H1 (cell line): ENCODE measurements around the gene ST14. TPM values are rescaled to one million over a fixed set of nuclear protein-coding genes. Genes with fewer than 3 reads are reported as not detected.

ENCODE experiments used
- CTCF ChIA-PET: fragments of 300-600 bp; sonication (Branson Sonifier 250); formaldehyde crosslinking; loops from one replicate; lab custom pipeline; 2021; ENCODE audit not compliant: partially characterized antibody; lab: Charles Lee
- POLR2A ChIA-PET: fragments of 300-600 bp; sonication (Branson Sonifier 250); formaldehyde crosslinking; loops from one replicate; lab custom pipeline; 2021; ENCODE audit warnings: inconsistent platforms; ENCODE audit not compliant: partially characterized antibody; lab: Charles Lee
- DNase-seq, 2 experiments: peaks; one replicate each; pipeline versions ENCODE4 v3.0.0 to v3.0.0-alpha.2; 2010 to 2022; ENCODE audit warnings: low spot score in 2 of 2, low read depth in 1 of 2, mixed read lengths in 1 of 2
- FAIRE-seq: peaks from 2 replicates; lab custom pipeline; 2011; peaks lifted over from hg19 to GRCh38; lab: Jason Lieb, UNC
- H2AFZ ChIP-seq: 2 replicates; pipeline ENCODE4 v1.8.1; 2012; ENCODE audit warnings: low read length, inconsistent platforms
- H2AK5ac ChIP-seq: 2 replicates; pipeline ENCODE4 v1.6.1; 2013; ENCODE audit warnings: low read depth, low read length
- H2BK120ac ChIP-seq: replicated peaks from 2 replicates; pipeline ENCODE3; 2013; ENCODE audit warnings: low read depth, low read length, inconsistent platforms
- H2BK12ac ChIP-seq: 2 replicates; pipeline ENCODE4 v1.6.1; 2013; ENCODE audit warnings: low read depth, low read length
- H2BK15ac ChIP-seq: 2 replicates; pipeline ENCODE4 v1.6.1; 2013; ENCODE audit warnings: low read length
- H2BK20ac ChIP-seq: 2 replicates; pipeline ENCODE4 v1.6.1; 2013; ENCODE audit warnings: low read length
- H2BK5ac ChIP-seq: 2 replicates; pipeline ENCODE4 v1.6.1; 2013; ENCODE audit warnings: low read depth, low read length
- H3K14ac ChIP-seq: 2 replicates; pipeline ENCODE4 v1.6.1; 2013; ENCODE audit warnings: inconsistent platforms; ENCODE audit not compliant: insufficient read length
- H3K18ac ChIP-seq: 2 replicates; pipeline ENCODE4 v1.6.1; 2013; ENCODE audit warnings: low read length; ENCODE audit errors: extremely low read depth
- H3K23ac ChIP-seq: 2 replicates; pipeline ENCODE4 v1.6.1; 2013; ENCODE audit warnings: inconsistent platforms; ENCODE audit not compliant: insufficient read length
- H3K23me2 ChIP-seq: 2 replicates; pipeline ENCODE4 v1.6.1; 2013; ENCODE audit warnings: low read depth, low read length
- H3K27ac ChIP-seq: 2 replicates; pipeline ENCODE4 v1.6.1; 2011; ENCODE audit warnings: low read depth, low read length, inconsistent platforms
- H3K27me3 ChIP-seq, 4 experiments: replicated peaks in 1 of 4; 1 replicate in 1 of 4; 2 replicates in 3 of 4; pipeline versions ENCODE4 v1.6.1 to v1.8.1; 2011 to 2013; ENCODE audit warnings: low read length in 3 of 4, mild to moderate bottlenecking in 3 of 4, inconsistent platforms in 2 of 4, mixed read lengths in 2 of 4, moderate library complexity in 1 of 4; ENCODE audit not compliant: control insufficient read depth in 3 of 4, insufficient read depth in 3 of 4; ENCODE audit errors: extremely low read depth in 1 of 4
- H3K36me3 ChIP-seq, 4 experiments: 2 replicates each; pipeline versions ENCODE4 v1.6.1 to v1.8.1; 2011 to 2013; ENCODE audit warnings: mild to moderate bottlenecking in 4 of 4, low read length in 3 of 4, moderate library complexity in 2 of 4, control low read depth in 1 of 4, inconsistent platforms in 1 of 4; ENCODE audit not compliant: insufficient read depth in 4 of 4, control insufficient read depth in 2 of 4
- H3K4ac ChIP-seq: replicated peaks from 2 replicates; pipeline ENCODE3; 2013; ENCODE audit warnings: low read length, low read depth, mixed read lengths, inconsistent platforms; ENCODE audit not compliant: insufficient read length
- H3K4me1 ChIP-seq, 4 experiments: replicated peaks in 1 of 4; 1 replicate in 1 of 4; 2 replicates in 3 of 4; pipeline versions ENCODE4 v1.6.1 to v1.8.1; 2011 to 2013; ENCODE audit warnings: low read length in 3 of 4, inconsistent platforms in 2 of 4, mixed read lengths in 1 of 4; ENCODE audit not compliant: insufficient read depth in 4 of 4, control insufficient read depth in 3 of 4
- H3K4me2 ChIP-seq, 2 experiments: 2 replicates each; pipeline versions ENCODE4 v1.6.1 to v1.8.1; 2011 to 2013; ENCODE audit warnings: low read depth in 2 of 2, low read length in 2 of 2, control low read depth in 1 of 2, inconsistent platforms in 1 of 2, mild to moderate bottlenecking in 1 of 2; ENCODE audit not compliant: insufficient read depth in 1 of 2
- H3K4me3 ChIP-seq, 4 experiments: fragments of 200-600, 300-600 bp in 1 of 4; sonication (generic), shearing (Covaris generic), sonication (Bioruptor Twin) in 1 of 4; 2 replicates each; pipeline versions ENCODE4 v1.5.1 to v1.8.1; 2011 to 2016; ENCODE audit warnings: low read length in 4 of 4, low read depth in 3 of 4, control low read depth in 2 of 4, inconsistent platforms in 2 of 4, mild to moderate bottlenecking in 2 of 4, mixed read lengths in 1 of 4, moderate library complexity in 1 of 4; ENCODE audit not compliant: insufficient read depth in 2 of 4; ENCODE audit errors: extremely low read depth in 1 of 4
- H3K56ac ChIP-seq: replicated peaks from 2 replicates; pipeline ENCODE3; 2013; ENCODE audit warnings: low read depth, mild to moderate bottlenecking, mixed read lengths, low read length, inconsistent platforms; ENCODE audit not compliant: insufficient read length
- H3K79me1 ChIP-seq: 2 replicates; pipeline ENCODE4 v1.6.1; 2013; ENCODE audit warnings: low read depth, low read length, control low read depth
- H3K79me2 ChIP-seq, 2 experiments: 2 replicates each; pipeline versions ENCODE4 v1.6.1 to v1.8.1; 2012 to 2013; ENCODE audit warnings: low read length in 2 of 2, mild to moderate bottlenecking in 2 of 2, inconsistent platforms in 1 of 2; ENCODE audit not compliant: insufficient read depth in 2 of 2, control insufficient read depth in 1 of 2
- H3K9ac ChIP-seq, 4 experiments: replicated peaks in 1 of 4; 1 replicate in 1 of 4; 2 replicates in 3 of 4; pipeline versions ENCODE4 v1.6.1 to v1.8.1; 2011 to 2013; ENCODE audit warnings: low read depth in 3 of 4, low read length in 3 of 4, control low read depth in 2 of 4, mild to moderate bottlenecking in 2 of 4, moderate library complexity in 2 of 4, inconsistent platforms in 1 of 4; ENCODE audit errors: extremely low read depth in 1 of 4
- H3K9me3 ChIP-seq, 2 experiments: 2 replicates each; pipeline versions ENCODE4 v1.6.1 to v1.8.1; 2012 to 2013; ENCODE audit warnings: mild to moderate bottlenecking in 2 of 2, moderate library complexity in 2 of 2, control low read depth in 1 of 2, inconsistent platforms in 1 of 2, low read depth in 1 of 2, low read length in 1 of 2, mixed read lengths in 1 of 2; ENCODE audit not compliant: insufficient read depth in 2 of 2
- H4K20me1 ChIP-seq, 2 experiments: replicated peaks in 1 of 2; 2 replicates each; pipeline versions ENCODE3 to v1.8.1; 2011 to 2013; ENCODE audit warnings: inconsistent platforms in 2 of 2, low read length in 2 of 2, mild to moderate bottlenecking in 1 of 2; ENCODE audit not compliant: insufficient read depth in 2 of 2, control insufficient read depth in 1 of 2
- H4K5ac ChIP-seq: 2 replicates; pipeline ENCODE4 v1.6.1; 2013; ENCODE audit warnings: low read length, low read depth, mixed read lengths, inconsistent platforms; ENCODE audit not compliant: insufficient read length
- H4K8ac ChIP-seq: 2 replicates; pipeline ENCODE4 v1.8.0; 2013; ENCODE audit warnings: mild to moderate bottlenecking, moderate library complexity, low read length, inconsistent platforms; ENCODE audit not compliant: insufficient read depth; ENCODE audit errors: extremely low read depth
- H4K91ac ChIP-seq: replicated peaks from 2 replicates; pipeline ENCODE3; 2013; ENCODE audit warnings: low read length, mixed read lengths, inconsistent platforms; ENCODE audit not compliant: insufficient read length
- CHD1 ChIP-seq: IDR thresholded peaks from 2 replicates; pipeline ENCODE4 v1.6.1; 2012; ENCODE audit warnings: low read depth, low read length, improper control_type of control experiment
- KDM1A ChIP-seq: fragments of 200-600, 300-600 bp; sonication (generic); IDR thresholded peaks from 2 replicates; pipeline ENCODE4 v1.7.1; 2016; ENCODE audit warnings: mild to moderate bottlenecking, low read length, borderline replicate concordance
- MAFK ChIP-seq: IDR thresholded peaks from 2 replicates; pipeline ENCODE4 v1.6.1; 2012; ENCODE audit warnings: low read depth, mild to moderate bottlenecking, improper control_type of control experiment, low read length
- PHF8 ChIP-seq: fragments of 200-600 bp; sonication (generic); conservative IDR thresholded peaks from 2 replicates; pipeline ENCODE4 v1.7.1; 2012; ENCODE audit warnings: low read depth, mild to moderate bottlenecking, inconsistent platforms, low read length, moderate library complexity
- POLR2A ChIP-seq, 2 experiments: IDR thresholded peaks; 1 replicate in 1 of 2; 2 replicates in 1 of 2; pipeline ENCODE4 v1.6.1; 2011; ENCODE audit warnings: low read depth in 2 of 2, low read length in 2 of 2, mild to moderate bottlenecking in 2 of 2; ENCODE audit errors: control extremely low read depth in 1 of 2
- POLR2AphosphoS5 ChIP-seq: IDR thresholded peaks from 2 replicates; pipeline ENCODE4 v1.6.1; 2011; ENCODE audit warnings: low read depth, low read length
- RBBP5 ChIP-seq: IDR thresholded peaks from 2 replicates; pipeline ENCODE4 v1.7.1; 2012; ENCODE audit warnings: low read depth, mild to moderate bottlenecking, inconsistent platforms, low read length, moderate library complexity, borderline replicate concordance
- SP1 ChIP-seq: IDR thresholded peaks from 2 replicates; pipeline ENCODE4 v1.6.1; 2011; ENCODE audit warnings: low read depth, low read length
- TAF1 ChIP-seq: IDR thresholded peaks from 2 replicates; pipeline ENCODE4 v1.6.1; 2011; ENCODE audit warnings: mild to moderate bottlenecking, low read depth, low read length
- TBP ChIP-seq: IDR thresholded peaks from 2 replicates; pipeline ENCODE4 v1.6.1; 2011; ENCODE audit warnings: low read depth, low read length, improper control_type of control experiment
- TCF12 ChIP-seq: IDR thresholded peaks from 2 replicates; pipeline ENCODE4 v1.6.1; 2011; ENCODE audit warnings: low read depth, mild to moderate bottlenecking, low read length
- YY1 ChIP-seq: IDR thresholded peaks from 2 replicates; pipeline ENCODE4 v1.6.1; 2011; ENCODE audit warnings: low read depth, mild to moderate bottlenecking, low read length
- WGBS, 2 experiments: shearing (Covaris generic) in 1 of 2; methylation state at CpG; one replicate each; pipeline versions ENCODE4 v1.1.6 to v1.1.7; 2013 to 2015; ENCODE audit warnings: low lambda C conversion rate in 2 of 2, mixed read lengths in 2 of 2, inconsistent platforms in 1 of 2, low coverage in 1 of 2, missing lambda C conversion rate in 1 of 2; ENCODE audit not compliant: insufficient replicate concordance in 2 of 2, insufficient coverage in 1 of 2, insufficient read length in 1 of 2; ENCODE audit errors: extremely low coverage in 1 of 2, missing lambda C conversion rate in 1 of 2; 5-methylcytosine and 5-hydroxymethylcytosine counted together
- polyA plus RNA-seq, 7 experiments: library from polyadenylated mRNA; depleted of rRNA in 3 of 7; stranded (reverse) in 5 of 7; unstranded in 2 of 7; fragments of >200 nt in 5 of 7; fragments of 200-250 nt in 2 of 7; gene quantifications; 1 replicate in 5 of 7; 2 replicates in 1 of 7; 4 replicates in 1 of 7; pipeline versions ENCODE4 v1.2.1 to v1.2.3, GENCODE V29; 2011 to 2013; ENCODE audit warnings: missing spikeins in 2 of 7, mixed read lengths in 2 of 7
- total RNA-seq: library from RNA; stranded (reverse); fragmentation: NEBNext Ultra II Directional; extraction: Animal tissue kit (Norgen Biotek cat#: 25700); gene quantifications from 2 replicates; pipeline ENCODE4 v1.2.1, GENCODE V29; 2021
- TF ChIP-seq, protein P1 (sequence below): IDR thresholded peaks from 2 replicates; pipeline ENCODE4 v1.6.1; 2011; ENCODE audit warnings: low read length, improper control_type of control experiment
- TF ChIP-seq, protein P2 (sequence below): IDR thresholded peaks from 2 replicates; pipeline ENCODE4 v1.6.1; 2012; ENCODE audit warnings: inconsistent platforms

The ST14 gene
- total and polyA plus RNA-seq, 2 of the 8 experiments (the other 6 are each of a cell fraction or from before 2014, with no cell fraction given) = 22.4 to 24.9 TPM

DNA sequence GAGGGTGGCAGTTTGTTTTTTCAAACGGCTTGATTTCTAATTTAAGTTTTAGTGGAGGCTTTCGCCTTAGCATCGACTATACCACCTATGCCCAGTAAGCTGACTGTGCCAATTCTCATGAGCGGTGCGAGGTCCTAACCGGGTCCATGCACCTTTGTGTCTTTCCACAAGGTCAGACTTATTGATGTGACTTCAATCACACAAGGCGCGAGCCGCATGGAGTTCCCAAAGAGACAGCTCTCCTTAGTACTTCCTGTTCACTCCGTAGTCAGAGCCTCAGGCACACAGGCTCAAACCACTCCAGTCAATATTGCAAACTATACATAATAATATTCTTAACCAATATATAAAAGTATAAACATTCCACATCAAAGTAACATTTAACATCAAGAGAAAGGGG lies 18.2 kb downstream of the ST14 start:
- Histone ChIP-seq H4K91ac (no peak overlapping the region), H3K9me3 (no peaks in the 10 kb centered on the region; a peak in 1 of 4 replicates), H3K4ac (no peak overlapping the region), H2BK12ac (no peak overlapping the region), H3K23me2 (no peaks in the 10 kb centered on the region), H3K9ac (no peak overlapping the region), H3K4me1 (no peaks in the 10 kb centered on the region; a peak in 1 of 7 replicates), H3K27me3 (peaks cover 0 to 3% (median 0%) of the 10 kb centered on the region in 4 experiments; a peak in 4 of 7 replicates), H4K8ac (no peak overlapping the region), H3K23ac (no peak overlapping the region), H3K27ac (no peak overlapping the region), H3K18ac (no peak overlapping the region), H3K4me2 (no peak overlapping the region), H2AFZ (no peak overlapping the region), H3K36me3 (no peaks in the 10 kb centered on the region), H3K79me2 (no peaks in the 10 kb centered on the region), H2BK120ac (no peak overlapping the region), H4K5ac (no peak overlapping the region), H3K14ac (no peak overlapping the region), H4K20me1 (peaks cover 0 to 2% of the 10 kb centered on the region in 2 experiments), H2BK5ac (no peak overlapping the region), H2AK5ac (no peak overlapping the region), H3K56ac (no peak overlapping the region), H2BK15ac (no peak overlapping the region), H3K79me1 (peaks cover 4% of the 10 kb centered on the region; the same call in 1 of the 2 replicates), H2BK20ac (no peak overlapping the region), H3K4me3 (no peak overlapping the region)
- POLR2A ChIA-PET = interaction anchor here (1.0 kb wide), 1 partner anchor 12 kb away, joined by 3 read pairs; no protein-coding TSS in a partner anchor
- CTCF ChIA-PET = interaction anchor here (1.9 kb wide), 1 partner anchor 32 kb away, joined by 9 read pairs; no protein-coding TSS in a partner anchor
- DNase-seq = no peak
- 96% methylated on average over 10 of the region's 10 CpGs; no CpG with 5 or more reads in 1 of the 2 experiments for WGBS, 2 experiments
- FAIRE-seq = no peak
- TF ChIP-seq, protein P1, sequence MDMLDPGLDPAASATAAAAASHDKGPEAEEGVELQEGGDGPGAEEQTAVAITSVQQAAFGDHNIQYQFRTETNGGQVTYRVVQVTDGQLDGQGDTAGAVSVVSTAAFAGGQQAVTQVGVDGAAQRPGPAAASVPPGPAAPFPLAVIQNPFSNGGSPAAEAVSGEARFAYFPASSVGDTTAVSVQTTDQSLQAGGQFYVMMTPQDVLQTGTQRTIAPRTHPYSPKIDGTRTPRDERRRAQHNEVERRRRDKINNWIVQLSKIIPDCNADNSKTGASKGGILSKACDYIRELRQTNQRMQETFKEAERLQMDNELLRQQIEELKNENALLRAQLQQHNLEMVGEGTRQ = no peak
- no peak for TF ChIP-seq YY1
- TF ChIP-seq POLR2A (IDR thresholded peaks at IDR 0.05; ENCODE audit: control extremely low read depth in 1 of 2, low read depth in 2 of 2, low read length in 2 of 2) = no peak
- TF ChIP-seq CHD1 = no peak
- no peak for TF ChIP-seq TCF12
- TF ChIP-seq TAF1 = no peak
- TF ChIP-seq SP1 = no peak
- TF ChIP-seq PHF8 = no peak
- no peak for TF ChIP-seq RBBP5
- TF ChIP-seq, protein P2, sequence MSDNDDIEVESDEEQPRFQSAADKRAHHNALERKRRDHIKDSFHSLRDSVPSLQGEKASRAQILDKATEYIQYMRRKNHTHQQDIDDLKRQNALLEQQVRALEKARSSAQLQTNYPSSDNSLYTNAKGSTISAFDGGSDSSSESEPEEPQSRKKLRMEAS = no peak
- TF ChIP-seq KDM1A = no peak
- TF ChIP-seq TBP = no peak
- TF ChIP-seq POLR2AphosphoS5 = no peak
- no peak for TF ChIP-seq MAFK
